Activated T-helper 2 cell treated with anti-CD3 and anti-CD28 coated beads, Interferon-gamma antibody, Interleukin-2, Interleukin-4, amounts not matched to agents 10 μg/mL and 5 μg/mL and 100 μg/mL, durations not matched to agents 14 hours and 24 hours and 36 hours (primary cell): ENCODE measurements around the gene CDK12. TPM values are rescaled to one million over a fixed set of nuclear protein-coding genes. Genes with fewer than 3 reads are reported as not detected.
"Not testable (repeated sequence)": the region's sequence is repeated elsewhere in the genome, so short reads cannot be mapped to it uniquely, and the experiment has no call there.

Source experiments
- DNase-seq: peaks from one replicate; pipeline ENCODE4 v3.0.0; 2021; ENCODE audit warnings: low spot score
- H3K27ac Mint-ChIP-seq: one replicate; pipeline ENCODE4 v1.8.0; 2021; ENCODE audit warnings: mixed read lengths
- H3K27me3 Mint-ChIP-seq: one replicate; pipeline ENCODE4 v1.8.0; 2021; ENCODE audit warnings: low read depth, mixed read lengths
- H3K36me3 Mint-ChIP-seq: one replicate; pipeline ENCODE4 v1.8.0; 2021; ENCODE audit warnings: low read depth, mixed read lengths
- H3K4me1 Mint-ChIP-seq: one replicate; pipeline ENCODE4 v1.8.0; 2021; ENCODE audit warnings: low read depth, mixed read lengths
- H3K4me3 Mint-ChIP-seq: one replicate; pipeline ENCODE4 v1.8.0; 2021; ENCODE audit warnings: low read depth, mild to moderate bottlenecking, moderate library complexity, mixed read lengths
- H3K9me3 Mint-ChIP-seq: one replicate; pipeline ENCODE4 v1.8.0; 2021; ENCODE audit warnings: mixed read lengths
- intact Hi-C: fragments of 100-400 bp; cut with micrococcal nuclease; formaldehyde crosslinking; loops from one replicate; pipeline ENCODE4 v1.15.1; 2023
- total RNA-seq: library from RNA; stranded (reverse); gene quantifications from 2 replicates; pipeline ENCODE4 v1.2.3, GENCODE V29; 2022

The CDK12 gene
- total RNA-seq, 1 donor from 2014 or later, result 83.9 TPM

DNA sequence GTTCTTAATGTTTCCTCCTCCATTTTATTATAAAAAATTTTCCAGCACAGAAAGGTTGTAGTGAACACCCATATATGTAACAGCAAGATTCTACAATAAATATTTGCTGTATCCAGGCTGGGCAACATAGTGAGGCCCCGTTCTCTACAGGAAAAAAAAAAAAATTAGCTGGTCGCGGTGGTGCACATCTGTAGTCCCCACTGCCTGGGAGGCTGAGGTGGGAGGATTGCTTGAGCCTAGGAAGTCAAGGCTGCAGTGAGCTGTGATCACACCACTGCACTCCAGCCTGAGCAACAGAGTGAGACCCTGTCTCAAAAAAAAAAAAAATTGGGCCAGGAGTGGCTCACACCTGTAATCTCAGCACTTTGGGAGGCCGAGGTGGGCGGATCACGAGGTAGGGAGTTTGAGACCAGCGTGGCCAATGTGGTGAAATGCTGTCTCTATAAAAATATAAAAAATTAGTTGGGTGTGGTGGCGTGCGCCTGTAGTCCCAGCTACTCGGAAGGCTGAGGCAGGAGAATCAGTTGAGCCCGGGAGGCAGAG lies 3.4 kb downstream of the CDK12 start:
- H3K9me3 Mint-ChIP-seq, DNase-seq, H3K27ac Mint-ChIP-seq, H3K27me3 Mint-ChIP-seq: not testable (repeated sequence)
- intact Hi-C loops, result loop anchor here (5.0 kb wide), 1 partner anchor 257 kb away; no protein-coding TSS in a partner anchor
- Mint-ChIP-seq H3K4me1 (peaks cover 25% of the 10 kb centered on the region), H3K36me3 (peaks cover 55% of the 10 kb centered on the region), H3K4me3 (peak overlapping the region; percentile 96)

DNA sequence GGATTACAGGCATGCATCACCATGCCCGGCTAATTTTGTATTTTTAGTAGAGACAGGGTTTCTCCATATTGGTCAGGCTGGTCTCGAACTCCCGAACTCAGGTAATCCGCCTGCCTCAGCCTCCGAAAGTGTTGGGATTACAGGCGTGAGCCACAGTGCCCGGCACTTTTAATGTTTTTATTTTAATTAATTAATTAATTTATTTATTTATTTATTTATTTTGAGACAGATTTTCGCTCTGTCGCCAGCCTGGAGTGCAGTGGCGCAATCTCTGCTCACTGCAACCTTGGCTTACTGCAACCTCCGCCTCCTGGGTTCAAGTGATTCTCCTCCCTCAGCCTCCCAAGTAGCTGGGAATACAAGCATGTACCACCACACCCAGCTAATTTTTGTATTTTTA lies 7.3 kb downstream of the CDK12 start:
- H3K9me3 Mint-ChIP-seq, DNase-seq, H3K27me3 Mint-ChIP-seq, H3K4me3 Mint-ChIP-seq, H3K27ac Mint-ChIP-seq, intact Hi-C loops: not testable (repeated sequence)
- Mint-ChIP-seq H3K4me1 (peaks cover 28% of the 10 kb centered on the region), H3K36me3 (peaks cover 58% of the 10 kb centered on the region)

DNA sequence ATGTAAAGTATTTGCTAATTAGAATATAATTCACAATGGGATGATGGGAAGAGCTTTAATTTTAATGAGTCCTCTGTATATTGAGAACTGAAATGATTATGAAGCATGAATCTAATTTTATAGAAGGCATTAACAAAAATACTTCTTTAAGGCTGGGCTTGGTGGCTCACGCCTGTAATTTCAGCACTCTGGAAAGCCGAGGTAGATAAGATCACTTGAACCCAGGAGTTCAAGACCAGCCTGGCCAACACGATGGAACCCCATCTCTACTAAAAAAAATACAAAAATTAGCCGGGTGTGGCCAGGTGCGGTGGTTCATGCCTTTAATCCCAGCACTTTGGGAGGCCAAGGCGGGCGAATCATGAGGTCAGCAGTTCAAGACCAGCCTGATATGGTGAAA lies 12.0 kb downstream of the CDK12 start:
- no peaks in the 10 kb centered on the region for H3K9me3 Mint-ChIP-seq
- H3K4me1 Mint-ChIP-seq, result peaks cover 8% of the 10 kb centered on the region
- no peak overlapping the region for H3K27ac Mint-ChIP-seq
- no peak for DNase-seq
- intact Hi-C loops, result no loop called here
- H3K36me3 Mint-ChIP-seq, result peaks cover 45% of the 10 kb centered on the region
- H3K27me3 Mint-ChIP-seq, result no peaks in the 10 kb centered on the region
- no peak overlapping the region for H3K4me3 Mint-ChIP-seq

DNA sequence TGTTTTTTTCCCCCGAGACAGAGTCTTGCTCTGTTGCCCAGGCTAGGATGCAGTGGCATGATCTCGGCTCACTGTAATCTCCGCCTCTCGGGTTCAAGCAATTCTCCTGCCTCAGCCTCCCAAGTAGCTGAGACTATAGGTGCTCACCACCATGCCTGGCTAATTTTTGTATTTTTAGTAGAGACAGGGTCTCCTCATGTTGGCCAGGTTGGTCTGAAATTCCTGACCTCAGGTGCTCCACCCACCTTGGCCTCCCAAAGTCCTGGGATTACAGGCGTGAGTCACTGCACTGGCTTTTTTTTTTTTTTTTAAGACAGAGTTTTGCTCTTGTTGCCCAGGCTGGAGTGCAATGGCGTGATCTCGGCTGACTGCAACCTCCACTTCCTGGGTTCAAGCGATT lies 18.3 kb downstream of the CDK12 start:
- H3K27ac Mint-ChIP-seq, H3K27me3 Mint-ChIP-seq, H3K4me3 Mint-ChIP-seq, H3K4me1 Mint-ChIP-seq, intact Hi-C loops, DNase-seq, H3K9me3 Mint-ChIP-seq: not testable (repeated sequence)
- peaks cover 35% of the 10 kb centered on the region for H3K36me3 Mint-ChIP-seq

DNA sequence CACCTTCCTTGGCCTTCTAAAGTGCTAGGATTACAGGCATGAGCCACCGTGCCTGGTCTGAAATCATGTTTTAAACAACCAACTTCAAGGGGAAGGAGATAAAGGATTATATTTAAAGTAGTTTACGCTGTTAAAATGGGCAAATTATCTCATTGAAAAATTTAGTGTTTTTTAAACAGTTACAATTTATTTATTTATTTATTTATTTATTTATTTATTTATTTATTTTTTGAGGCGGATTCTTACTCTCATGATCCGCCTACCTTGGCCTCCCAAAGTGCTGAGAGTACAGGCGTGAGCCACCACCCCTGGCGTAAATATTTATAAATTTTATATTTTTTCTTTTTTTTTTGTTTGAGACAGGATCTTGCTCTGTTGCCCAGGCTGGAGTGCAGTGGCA lies 22.2 kb downstream of the CDK12 start:
- DNase-seq, result no peak
- Mint-ChIP-seq H3K9me3 (no peaks in the 10 kb centered on the region), H3K4me3 (no peak overlapping the region), H3K4me1 (peaks cover 7% of the 10 kb centered on the region), H3K27me3 (no peaks in the 10 kb centered on the region), H3K36me3 (peaks cover 34% of the 10 kb centered on the region), H3K27ac (no peak overlapping the region)
- intact Hi-C loops, result no loop called here

DNA sequence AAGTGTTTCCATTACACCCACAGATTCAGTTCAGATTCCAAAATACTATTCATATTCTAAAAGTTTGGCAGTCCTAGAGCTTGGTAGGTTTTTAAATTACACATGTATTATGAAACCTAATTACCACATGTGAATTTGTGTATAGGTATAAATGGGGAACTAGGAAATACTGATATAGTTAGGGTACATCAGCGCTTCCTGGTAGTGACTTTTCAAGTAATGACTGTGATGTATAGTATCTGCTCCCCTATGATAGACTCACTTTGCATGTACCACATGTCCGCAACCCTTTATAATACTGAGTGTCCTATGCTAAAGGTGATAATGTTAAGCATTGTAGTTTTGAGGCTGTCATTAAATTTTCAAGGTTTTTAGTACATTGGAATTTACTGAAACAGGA lies 22.9 kb downstream of the CDK12 start:
- Mint-ChIP-seq H3K36me3 (peaks cover 34% of the 10 kb centered on the region), H3K27ac (no peak overlapping the region), H3K4me3 (no peak overlapping the region), H3K4me1 (peaks cover 7% of the 10 kb centered on the region), H3K9me3 (no peaks in the 10 kb centered on the region), H3K27me3 (no peaks in the 10 kb centered on the region)
- intact Hi-C loops, result no loop called here
- DNase-seq, result no peak

DNA sequence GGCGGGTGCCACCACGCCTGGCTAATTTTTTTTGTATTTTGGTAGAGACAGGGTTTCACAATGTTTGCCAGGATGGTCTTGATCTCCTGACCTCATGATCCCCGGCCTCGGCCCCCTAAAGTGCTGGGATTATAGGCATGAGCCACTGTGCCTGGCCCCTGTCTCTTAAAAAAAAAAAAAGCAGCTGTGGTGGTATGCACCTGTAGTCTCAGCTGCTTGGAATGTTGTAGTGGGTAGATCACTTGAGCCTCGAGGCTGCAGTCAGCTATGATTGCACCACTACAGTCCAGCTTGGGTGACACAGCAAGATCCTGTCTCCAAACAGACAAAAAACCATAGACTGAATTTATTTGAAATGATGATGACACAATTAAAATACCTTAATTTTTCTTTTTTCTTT lies 24.3 kb downstream of the CDK12 start:
- intact Hi-C loops, result no loop called here
- Mint-ChIP-seq H3K27ac (no peak overlapping the region), H3K27me3 (no peaks in the 10 kb centered on the region), H3K36me3 (peaks cover 29% of the 10 kb centered on the region), H3K4me3 (no peak overlapping the region), H3K9me3 (no peaks in the 10 kb centered on the region), H3K4me1 (peaks cover 7% of the 10 kb centered on the region)
- DNase-seq, result no peak

DNA sequence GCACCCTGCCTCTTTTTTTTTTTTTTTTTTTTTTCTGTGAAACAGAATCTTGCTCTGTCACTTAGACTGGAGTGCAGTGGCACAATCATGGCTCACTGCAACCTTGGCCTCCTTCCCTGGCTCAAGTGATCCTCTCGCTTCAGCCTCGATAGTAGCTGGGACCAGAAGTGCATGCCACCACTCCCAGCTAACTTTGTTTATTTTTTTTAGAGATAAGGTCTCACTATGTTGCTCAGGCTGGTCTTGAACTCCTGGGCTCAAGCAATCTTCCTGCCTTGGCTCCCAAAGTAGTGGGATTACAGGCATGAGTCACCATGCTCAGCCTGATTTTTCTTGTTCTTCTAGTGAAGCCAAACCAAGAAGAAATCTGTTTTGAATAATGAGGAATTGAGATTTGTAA lies 25.0 kb downstream of the CDK12 start:
- Mint-ChIP-seq H3K27me3 (no peaks in the 10 kb centered on the region), H3K36me3 (peaks cover 29% of the 10 kb centered on the region), H3K27ac (no peak overlapping the region), H3K4me3 (no peak overlapping the region), H3K4me1 (peaks cover 7% of the 10 kb centered on the region), H3K9me3 (no peaks in the 10 kb centered on the region)
- DNase-seq, result no peak
- intact Hi-C loops, result no loop called here

DNA sequence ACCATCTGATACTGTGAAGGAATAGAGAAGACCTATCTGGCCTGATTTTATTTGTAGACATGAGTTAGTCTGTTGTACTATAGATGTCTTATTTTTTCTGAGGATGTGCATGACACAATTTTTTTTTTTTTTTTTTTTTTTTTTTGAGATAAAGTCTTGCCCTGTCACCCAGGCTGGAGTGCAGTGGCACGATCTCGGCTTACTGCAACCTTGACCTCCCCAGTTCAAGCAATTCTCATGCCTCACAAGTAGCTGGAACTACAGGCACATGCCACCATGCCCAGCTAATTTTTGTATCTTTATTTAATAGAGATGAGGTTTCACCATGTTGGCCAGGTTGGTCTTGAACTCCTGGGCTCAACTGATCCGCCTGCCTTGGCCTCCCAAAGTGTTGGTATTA lies 26.2 kb downstream of the CDK12 start:
- DNase-seq, intact Hi-C loops, H3K27me3 Mint-ChIP-seq, H3K4me3 Mint-ChIP-seq, H3K4me1 Mint-ChIP-seq, H3K9me3 Mint-ChIP-seq, H3K27ac Mint-ChIP-seq: not testable (repeated sequence)
- H3K36me3 Mint-ChIP-seq, result peaks cover 21% of the 10 kb centered on the region

DNA sequence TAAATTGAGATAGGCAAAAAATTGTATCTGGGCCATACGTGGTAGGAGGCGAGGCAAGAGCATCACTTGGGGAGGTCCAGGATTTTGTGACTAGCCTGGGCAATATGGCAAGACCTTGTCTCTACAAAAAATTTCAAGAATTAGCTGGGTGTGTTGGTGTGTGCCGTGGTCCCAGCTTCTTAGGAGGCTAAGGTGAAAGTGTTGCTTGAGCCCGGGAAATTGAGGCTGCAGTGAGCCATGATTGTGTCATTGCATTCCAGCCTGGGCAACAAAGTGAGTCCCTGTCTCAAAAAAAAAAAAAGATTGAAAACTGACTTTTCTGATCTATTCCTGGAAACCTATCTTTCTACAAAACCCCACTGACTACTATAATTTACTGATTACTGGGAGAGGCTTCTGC lies 26.7 kb downstream of the CDK12 start:
- intact Hi-C loops, result no loop called here
- DNase-seq, result no peak
- H3K4me3 Mint-ChIP-seq, result no peak overlapping the region
- peaks cover 7% of the 10 kb centered on the region for H3K4me1 Mint-ChIP-seq
- no peaks in the 10 kb centered on the region for H3K9me3 Mint-ChIP-seq
- no peaks in the 10 kb centered on the region for H3K27me3 Mint-ChIP-seq
- peaks cover 26% of the 10 kb centered on the region for H3K36me3 Mint-ChIP-seq
- H3K27ac Mint-ChIP-seq, result no peak overlapping the region

DNA sequence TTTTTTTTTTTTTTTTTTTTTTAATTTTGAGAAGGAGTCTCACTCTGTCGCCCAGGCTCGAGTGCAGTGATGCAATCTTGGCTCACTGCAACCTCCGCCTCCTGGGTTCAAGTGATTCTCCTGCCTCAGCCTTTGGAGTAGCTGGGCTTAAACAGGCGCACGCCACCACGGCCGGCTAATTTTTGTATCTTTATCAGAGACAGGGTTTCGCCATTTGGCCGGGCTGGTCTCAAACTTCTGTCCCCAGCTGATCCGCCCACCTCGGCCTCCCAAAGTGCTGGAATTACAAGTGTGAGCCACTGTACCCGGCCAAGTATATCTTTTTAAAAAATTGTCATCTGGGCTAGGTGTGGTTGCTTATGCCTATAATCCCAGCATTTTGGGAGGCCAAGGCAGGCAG lies 35.6 kb downstream of the CDK12 start:
- H3K4me1 Mint-ChIP-seq, H3K27ac Mint-ChIP-seq, H3K4me3 Mint-ChIP-seq, H3K27me3 Mint-ChIP-seq, intact Hi-C loops, DNase-seq, H3K9me3 Mint-ChIP-seq: not testable (repeated sequence)
- peaks cover 49% of the 10 kb centered on the region for H3K36me3 Mint-ChIP-seq

DNA sequence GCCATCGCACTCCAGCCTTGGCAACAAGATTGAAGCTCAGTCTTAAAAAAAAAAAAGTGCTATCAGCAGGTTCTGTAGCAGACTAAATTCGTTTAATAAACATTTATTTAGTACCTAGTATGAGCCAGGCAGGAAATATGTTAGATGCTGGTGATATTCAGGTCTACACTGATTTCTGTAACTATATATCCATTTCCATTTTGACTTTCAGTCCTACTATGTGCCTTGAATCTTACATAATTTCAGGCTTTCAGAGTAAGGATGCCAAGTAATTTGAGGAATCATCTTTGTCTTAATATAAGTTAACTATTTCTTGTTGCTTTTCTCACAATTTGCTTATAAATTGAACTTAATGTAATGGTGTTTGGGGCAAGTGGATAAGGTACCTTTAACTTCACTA lies 46.2 kb downstream of the CDK12 start:
- no peaks in the 10 kb centered on the region for H3K9me3 Mint-ChIP-seq
- no peak overlapping the region for H3K4me3 Mint-ChIP-seq
- H3K4me1 Mint-ChIP-seq, result no peaks in the 10 kb centered on the region
- H3K27ac Mint-ChIP-seq, result no peak overlapping the region
- DNase-seq, result no peak
- H3K36me3 Mint-ChIP-seq, result peaks cover 74% of the 10 kb centered on the region
- intact Hi-C loops, result no loop called here
- no peaks in the 10 kb centered on the region for H3K27me3 Mint-ChIP-seq

DNA sequence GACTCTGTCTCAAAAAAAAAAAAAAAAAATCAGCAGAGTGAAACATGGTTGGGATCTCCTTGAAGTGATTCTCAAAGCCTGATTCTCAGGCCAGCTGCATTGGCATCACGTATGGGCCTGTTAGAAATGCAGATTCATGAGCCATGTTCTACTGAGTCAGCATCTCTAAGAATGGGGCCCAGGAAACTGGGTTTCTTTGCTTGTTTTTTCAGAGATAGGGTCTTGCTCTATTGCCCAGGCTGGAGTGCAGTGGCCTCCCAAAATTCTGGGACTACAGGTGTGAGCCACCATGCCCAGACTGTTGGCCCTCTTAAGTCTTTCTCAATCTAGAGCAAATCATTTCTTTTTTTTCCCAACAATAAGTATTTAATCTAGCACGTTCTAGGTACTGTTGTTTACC lies 47.7 kb downstream of the CDK12 start:
- Mint-ChIP-seq H3K4me3 (no peak overlapping the region), H3K36me3 (peaks cover 76% of the 10 kb centered on the region), H3K27me3 (no peaks in the 10 kb centered on the region), H3K27ac (no peak overlapping the region), H3K9me3 (no peaks in the 10 kb centered on the region), H3K4me1 (no peaks in the 10 kb centered on the region)
- intact Hi-C loops, result no loop called here
- DNase-seq, result no peak

DNA sequence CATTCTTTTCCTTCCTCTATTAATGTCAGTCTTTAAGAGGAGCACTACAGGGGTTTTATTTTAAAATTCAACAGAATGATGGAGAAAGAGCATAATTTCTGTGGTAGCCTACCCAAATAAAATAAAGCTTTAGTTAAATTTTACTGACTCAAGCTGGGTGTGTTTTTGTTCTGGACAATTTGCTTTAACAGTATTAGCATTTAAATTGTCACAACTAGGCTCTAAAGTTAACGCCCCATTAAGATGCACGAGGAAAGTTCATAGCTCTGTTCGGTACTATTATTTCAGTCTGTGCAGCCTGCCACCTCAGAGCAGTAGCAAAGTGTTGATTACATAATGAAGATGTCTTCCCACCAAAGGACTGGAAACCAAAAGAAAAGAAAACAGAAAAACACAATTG lies 52.0 kb downstream of the CDK12 start:
- H3K27ac Mint-ChIP-seq, result no peak overlapping the region
- intact Hi-C loops, result no loop called here

More for the DNA sequence above, 52.0 kb downstream of the CDK12 start:
- H3K4me3 Mint-ChIP-seq, result no peak overlapping the region
- H3K36me3 Mint-ChIP-seq, result peaks cover 81% of the 10 kb centered on the region
- no peaks in the 10 kb centered on the region for H3K27me3 Mint-ChIP-seq
- H3K4me1 Mint-ChIP-seq, result no peaks in the 10 kb centered on the region
- no peak for DNase-seq
- H3K9me3 Mint-ChIP-seq, result no peaks in the 10 kb centered on the region
